A549 (cell line): ENCODE data around the gene LMTK3.

Experiments
- CTCF ChIP-seq: fragments of >200 bp; sonication (Bioruptor Twin); formaldehyde crosslinking; IDR thresholded peaks from 3 replicates; pipeline ENCODE4 v1.5.1; 2016
- POLR2A ChIP-seq: IDR thresholded peaks from 2 replicates; pipeline ENCODE4 v1.6.1; 2012; ENCODE audit warnings: mild to moderate bottlenecking, low read length
- RAD21 ChIP-seq, 2 experiments: fragments of >200 bp in 1 of 2; sonication (Bioruptor Twin) in 1 of 2; formaldehyde crosslinking in 1 of 2; IDR thresholded peaks in 1 of 2; conservative IDR thresholded peaks in 1 of 2; 2 replicates in 1 of 2; 3 replicates in 1 of 2; pipeline ENCODE4 v1.6.1; 2012 to 2018; ENCODE audit warnings: inconsistent platforms in 1 of 2

- no peak for TF ChIP-seq POLR2A
- no peak for TF ChIP-seq CTCF
- TF ChIP-seq RAD21 (conservative IDR thresholded peaks at IDR 0.05 in 1 of 2, IDR thresholded peaks at IDR 0.05 in 1 of 2) = no peak
Observed at GRCh38 chr19:48441360-48442050, 70.1 kb downstream of the LMTK3 start.
